Endothelial cell of umbilical vein (primary cell): Measurements from ENCODE around the gene RPS25. TPM values are rescaled to one million over a fixed set of nuclear protein-coding genes. Genes with fewer than 3 reads are reported as not detected.

Source experiments
- BruUV-seq: library from RNA; stranded (reverse); fragments of 400-500 nt; replicated peaks from 2 replicates; lab custom pipeline; 2021; lab: Mats Ljungman, UMichigan
- CTCF ChIA-PET: fragments of 300-600, 350-600 bp; sonication (Branson Sonifier 250); formaldehyde crosslinking; loops from one replicate; lab custom pipeline; 2021; ENCODE audit warnings: antibody characterized with exemption, inconsistent platforms; lab: Charles Lee
- POLR2A ChIA-PET: fragments of 300-600, 350-600 bp; sonication (Branson Sonifier 250); formaldehyde crosslinking; loops from one replicate; lab custom pipeline; 2021; ENCODE audit warnings: antibody characterized with exemption, inconsistent platforms; lab: Charles Lee
- DNase-seq: peaks from one replicate; pipeline ENCODE4 v3.0.0-alpha.2; 2011; ENCODE audit warnings: low read depth, low spot score
- FAIRE-seq: peaks from 2 replicates; lab custom pipeline; 2011; peaks lifted over from hg19 to GRCh38; lab: Jason Lieb, UNC
- H2AFZ ChIP-seq: 2 replicates; pipeline ENCODE4 v1.6.0; 2012; ENCODE audit warnings: low read depth, low read length, control low read depth, inconsistent platforms
- H3K27ac ChIP-seq: 2 replicates; pipeline ENCODE4 v1.5.1; 2011; ENCODE audit warnings: low read depth, mild to moderate bottlenecking, control low read depth, low read length, moderate library complexity; ENCODE audit not compliant: insufficient read depth
- H3K27me3 ChIP-seq, 2 experiments: 2 replicates each; pipeline versions ENCODE4 v1.6.0 to v1.6.1; 2011; ENCODE audit warnings: low read length in 2 of 2, mixed read lengths in 1 of 2; ENCODE audit not compliant: control insufficient read depth in 2 of 2, insufficient read depth in 2 of 2
- H3K36me3 ChIP-seq, 2 experiments: 2 replicates in 1 of 2; 3 replicates in 1 of 2; pipeline ENCODE4 v1.5.1; 2011; ENCODE audit warnings: low read length in 2 of 2, mild to moderate bottlenecking in 1 of 2, moderate library complexity in 1 of 2; ENCODE audit not compliant: control insufficient read depth in 2 of 2, insufficient read depth in 2 of 2; ENCODE audit errors: extremely low read depth in 1 of 2
- H3K4me1 ChIP-seq: 3 replicates; pipeline ENCODE4 v1.5.1; 2011; ENCODE audit warnings: mild to moderate bottlenecking, low read length; ENCODE audit not compliant: control insufficient read depth, insufficient read depth; ENCODE audit errors: extremely low read depth
- H3K4me2 ChIP-seq: 2 replicates; pipeline ENCODE4 v1.6.1; 2011; ENCODE audit warnings: low read length, control low read depth, mixed read lengths; ENCODE audit not compliant: insufficient read depth
- H3K4me3 ChIP-seq, 3 experiments: fragments of 200-600 bp in 1 of 3; sonication (generic), shearing (Covaris generic) in 1 of 3; replicated peaks in 1 of 3; 2 replicates each; pipeline ENCODE4 v1.5.1; 2011 to 2016; ENCODE audit warnings: control low read depth in 3 of 3, low read length in 3 of 3, mild to moderate bottlenecking in 2 of 3, inconsistent platforms in 1 of 3, low read depth in 1 of 3, moderate library complexity in 1 of 3; ENCODE audit not compliant: insufficient read depth in 1 of 3
- H3K79me2 ChIP-seq: 2 replicates; pipeline ENCODE4 v1.6.0; 2012; ENCODE audit warnings: low read length, inconsistent platforms; ENCODE audit not compliant: control insufficient read depth, insufficient read depth
- H3K9ac ChIP-seq: replicated peaks from 2 replicates; pipeline ENCODE3; 2011; ENCODE audit warnings: low read length, control low read depth; ENCODE audit not compliant: insufficient read depth; ENCODE audit errors: extremely low read depth
- H3K9me1 ChIP-seq: replicated peaks from 3 replicates; pipeline ENCODE4 v1.6.0; 2011; ENCODE audit warnings: mild to moderate bottlenecking, low read length; ENCODE audit not compliant: control insufficient read depth, insufficient read depth; ENCODE audit errors: extremely low read depth
- H3K9me3 ChIP-seq: replicated peaks from 2 replicates; pipeline ENCODE4 v1.5.1; 2012; ENCODE audit warnings: low read length, inconsistent platforms; ENCODE audit not compliant: control insufficient read depth, insufficient read depth
- H4K20me1 ChIP-seq: replicated peaks from 2 replicates; pipeline ENCODE3; 2011; ENCODE audit warnings: mild to moderate bottlenecking, low read length; ENCODE audit not compliant: control insufficient read depth, insufficient read depth; ENCODE audit errors: extremely low read depth
- CTCF ChIP-seq, 2 donors: IDR thresholded peaks; 1 replicate in 1 of 2; 2 replicates in 1 of 2; pipeline ENCODE4 v1.5.1; 2011; ENCODE audit warnings: low read length in 2 of 2, mild to moderate bottlenecking in 2 of 2, moderate library complexity in 2 of 2, control low read depth in 1 of 2, inconsistent platforms in 1 of 2, low read depth in 1 of 2; ENCODE audit not compliant: insufficient read depth in 1 of 2; ENCODE audit errors: extremely low read depth in 1 of 2
- EZH2 ChIP-seq: IDR thresholded peaks from 2 replicates; pipeline ENCODE4 v1.6.1; 2012; ENCODE audit warnings: borderline replicate concordance, low read depth, mild to moderate bottlenecking, moderate library complexity, low read length, inconsistent platforms; ENCODE audit not compliant: severe bottlenecking
- FOS ChIP-seq: IDR thresholded peaks from 2 replicates; pipeline ENCODE4 v1.6.1; 2011; ENCODE audit warnings: mild to moderate bottlenecking, low read length, moderate library complexity, borderline replicate concordance; ENCODE audit not compliant: insufficient read depth
- GATA2 ChIP-seq: IDR thresholded peaks from 2 replicates; pipeline ENCODE4 v1.7.0; 2011; ENCODE audit warnings: low read depth, mild to moderate bottlenecking, moderate library complexity, mixed read lengths, low read length; ENCODE audit not compliant: insufficient read length, insufficient read depth
- JUN ChIP-seq: IDR thresholded peaks from 2 replicates; pipeline ENCODE4 v1.6.1; 2011; ENCODE audit warnings: borderline replicate concordance, low read depth; ENCODE audit not compliant: insufficient read length, insufficient read depth
- MAX ChIP-seq: IDR thresholded peaks from 2 replicates; pipeline ENCODE4 v1.6.1; 2011; ENCODE audit not compliant: insufficient read depth, insufficient read length
- MYC ChIP-seq: IDR thresholded peaks from one replicate; pipeline ENCODE4 v1.6.1; 2011; ENCODE audit warnings: mild to moderate bottlenecking, low read depth, low read length
- POLR2A ChIP-seq: IDR thresholded peaks from 2 replicates; pipeline ENCODE4 v1.6.1; 2012; ENCODE audit warnings: low read depth, mild to moderate bottlenecking, control low read depth, low read length
- POLR2AphosphoS5 ChIP-seq: IDR thresholded peaks from 2 replicates; pipeline ENCODE4 v1.6.1; 2012; ENCODE audit warnings: low read depth, mild to moderate bottlenecking, control low read depth, low read length, moderate library complexity; ENCODE audit not compliant: insufficient read depth
- dilution Hi-C: fragments of 300-500 bp; cut with MboI; formaldehyde crosslinking; loops from one replicate; pipeline ENCODE4 v1.15.0; 2019; ENCODE audit warnings: low sequenced_read_pairs; ENCODE audit not compliant: extremely low pct_ligation_motif_present
- intact Hi-C: fragments of 100-400 bp; cut with micrococcal nuclease; formaldehyde crosslinking; loops from one replicate; pipeline ENCODE4 v1.10.0; 2022
- polyA plus RNA-seq, 4 experiments: library from polyadenylated mRNA; depleted of rRNA in 3 of 4; stranded (reverse) in 3 of 4; unstranded in 1 of 4; fragments of >200 nt; gene quantifications; 2 replicates each; pipeline versions ENCODE4 v1.2.1 to v1.2.3, GENCODE V29; 2011 to 2012; ENCODE audit warnings: missing spikeins in 1 of 4
- total RNA-seq: library from RNA; stranded (reverse); gene quantifications from 2 replicates; pipeline ENCODE4 v1.2.3, GENCODE V29; 2021

RPS25 gene
- total and polyA plus RNA-seq, 2 donors (not counting 3 experiments of a cell fraction or from before 2014, with no cell fraction given), result 887 to 992 TPM

DNA sequence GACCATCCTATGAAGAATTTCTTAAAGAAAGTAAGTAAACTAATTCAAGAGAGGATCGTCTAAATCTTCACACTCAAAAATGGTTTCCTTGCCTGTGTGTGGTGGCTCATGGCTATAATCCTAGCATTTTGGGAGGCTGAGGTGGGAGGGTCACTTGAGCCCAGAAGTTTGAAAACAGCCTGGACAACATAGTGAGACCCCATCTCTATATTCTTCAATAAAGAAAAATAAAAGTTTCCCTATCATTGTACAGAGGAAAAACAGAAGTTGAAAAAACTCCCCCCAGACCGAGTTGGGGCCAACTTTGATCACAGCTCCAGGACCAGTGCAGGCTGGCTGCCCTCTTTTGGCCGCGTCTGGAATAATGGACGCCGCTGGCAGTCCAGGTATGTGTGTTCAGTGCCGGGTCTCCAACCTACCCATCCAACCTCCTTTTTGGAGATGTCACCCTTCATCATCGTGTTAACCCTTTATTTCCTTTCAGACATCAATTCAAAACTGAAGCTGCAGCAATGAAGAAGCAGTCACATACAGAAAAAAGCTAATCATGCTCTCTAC lies 3.0 kb downstream of the RPS25 start:
- CTCF ChIA-PET, result interaction anchor here (1.0 to 1.5 kb wide), 3 partner anchors 12 to 87 kb away, joined by 3 to 4 read pairs (median 4); partner anchors contain the start of gene CENATAC
- intact Hi-C loops (loop anchor here (5.0 kb wide), 1 partner anchor 88 kb away; the partner anchor contains the start of gene BCL9L), dilution Hi-C loops (no loop called here)
- Histone ChIP-seq H3K9ac (no peak overlapping the region), H3K9me3 (no peaks in the 10 kb centered on the region), H3K4me3 (no peak overlapping the region), H2AFZ (no peak overlapping the region), H3K36me3 (peaks cover 19 to 21% of the 10 kb centered on the region in 2 experiments), H3K27ac (no peak overlapping the region), H3K27me3 (no peaks in the 10 kb centered on the region), H3K4me1 (peaks cover 16% of the 10 kb centered on the region), H3K4me2 (no peak overlapping the region), H3K9me1 (no peaks in the 10 kb centered on the region), H4K20me1 (no peaks in the 10 kb centered on the region), H3K79me2 (peaks cover 39% of the 10 kb centered on the region)
- no TSS peak for BruUV-seq
- no peak for FAIRE-seq
- no peak for TF ChIP-seq EZH2
- no peak for TF ChIP-seq MAX
- no peak for TF ChIP-seq POLR2AphosphoS5
- TF ChIP-seq GATA2, result no peak
- no peak for TF ChIP-seq MYC
- TF ChIP-seq FOS, result no peak
- TF ChIP-seq POLR2A, result no peak
- no peak for TF ChIP-seq JUN
- no peak for TF ChIP-seq CTCF (IDR thresholded peaks at IDR 0.05; ENCODE audit: extremely low read depth in 1 of 2, insufficient read depth in 1 of 2, low read depth in 1 of 2, low read length in 2 of 2)
- DNase-seq, result no peak
- POLR2A ChIA-PET, result interaction anchor here (0.6 kb wide), 1 partner anchor 19 kb away, joined by 3 read pairs; no protein-coding TSS in a partner anchor
